Transverse colon (tissue), 4 donors: Measurements from ENCODE around the gene ETV6. TPM values are rescaled to one million over a fixed set of nuclear protein-coding genes. Genes with fewer than 3 reads are reported as not detected.
A peak's percentile ranks its signal among the peaks of the same experiment; 100 is the strongest.

ENCODE experiments used
- DNase-seq: peaks from one replicate; pipeline ENCODE4 v3.0.0-alpha.2; 2019
- H3K27ac ChIP-seq, 4 donors: fragments of 200-600 bp; sonication (generic); 2 replicates each; pipeline ENCODE4 v1.5.1; 2016 to 2018; ENCODE audit warnings: inconsistent platforms in 4 of 4
- H3K27me3 ChIP-seq: fragments of 200-600 bp; sonication (generic); 2 replicates; pipeline ENCODE4 v1.5.1; 2017; ENCODE audit warnings: inconsistent platforms
- H3K36me3 ChIP-seq, 4 donors: fragments of 200-600 bp; sonication (generic); 2 replicates each; pipeline ENCODE4 v1.5.1; 2017 to 2019; ENCODE audit warnings: inconsistent platforms in 4 of 4
- H3K4me1 ChIP-seq, 4 donors: fragments of 200-600 bp; sonication (generic); 2 replicates each; pipeline ENCODE4 v1.5.1; 2017 to 2020; ENCODE audit warnings: inconsistent platforms in 4 of 4
- H3K4me3 ChIP-seq, 4 donors: fragments of 200-600 bp; sonication (generic); 1 replicate in 1 of 4; 2 replicates in 3 of 4; pipeline versions ENCODE4 v1.5.1 to v1.6.1; 2017 to 2019; ENCODE audit warnings: inconsistent platforms in 4 of 4
- H3K9me3 ChIP-seq, 2 donors: fragments of 200-600 bp; sonication (generic); 2 replicates each; pipeline ENCODE4 v1.5.1; 2017 to 2019; ENCODE audit warnings: inconsistent platforms in 2 of 2
- CTCF ChIP-seq, 5 experiments: fragments of 200-600 bp in 3 of 5; fragments of 450-650 bp in 2 of 5; sonication (generic) in 3 of 5; IDR thresholded peaks; 1 replicate in 2 of 5; 2 replicates in 3 of 5; pipeline ENCODE4 v1.5.1; 2016 to 2017; ENCODE audit warnings: antibody characterized with exemption in 5 of 5, inconsistent platforms in 3 of 5, mild to moderate bottlenecking in 2 of 5, moderate library complexity in 1 of 5
- EP300 ChIP-seq: sonication (generic); formaldehyde crosslinking; IDR thresholded peaks from one replicate; pipeline ENCODE4 v1.6.1; 2017; ENCODE audit warnings: antibody characterized with exemption, low read depth
- POLR2A ChIP-seq: fragments of 450-650 bp; IDR thresholded peaks from one replicate; pipeline ENCODE4 v1.6.1; 2016; ENCODE audit warnings: antibody characterized with exemption, mild to moderate bottlenecking, moderate library complexity
- POLR2AphosphoS5 ChIP-seq, 3 donors: sonication (generic); formaldehyde crosslinking; IDR thresholded peaks; one replicate each; pipeline ENCODE4 v1.6.1; 2016; ENCODE audit warnings: antibody characterized with exemption in 3 of 3
- WGBS, 2 donors: methylation state at CpG; one replicate each; pipeline ENCODE4 v1.1.5; 2018; ENCODE audit warnings: low coverage in 1 of 2; 5-methylcytosine and 5-hydroxymethylcytosine counted together
- in situ Hi-C, 4 donors: fragments of 200-750 bp; cut with MboI; loops; one replicate each; pipeline versions ENCODE4 v1.15.0 to v1.15.1; 2017; ENCODE audit warnings: low sequenced_read_pairs in 3 of 4, low pct_ligation_motif_present in 1 of 4, low pct_unique_long_range_greater_than_20kb in 1 of 4
- intact Hi-C: fragments of 100-400 bp; cut with DNase I; formaldehyde crosslinking; loops from one replicate; pipeline ENCODE4 v1.15.1; 2023; ENCODE audit warnings: low total_unique reads
- total RNA-seq, 4 donors: library from RNA; depleted of rRNA; stranded (reverse); fragments of >200 nt; gene quantifications; one replicate each; pipeline ENCODE4 v1.1.0, GENCODE V29; 2016

ETV6 gene
- total RNA-seq, 4 donors from 2014 or later = 19.9 to 47.9 (median 41.0) TPM

- 52 to 60% methylated on average over 2 to 8 of the region's 8 CpGs for WGBS, 2 donors
- Histone ChIP-seq H3K27me3 (no peaks in the 10 kb centered on the region), H3K4me3 (no peak overlapping the region), H3K4me1 (peaks cover 41 to 73% (median 54%) of the 10 kb centered on the region in 4 donors), H3K36me3 (no peaks in the 10 kb centered on the region), H3K9me3 (no peaks in the 10 kb centered on the region), H3K27ac (peak overlapping the region; percentile 79 to 86 (median 84))
- in situ Hi-C loops = no loop called here
- peak; percentile 75 for DNase-seq
- intact Hi-C loops = no loop called here
- TF ChIP-seq CTCF (IDR thresholded peaks at IDR 0.05) = no peak
- TF ChIP-seq POLR2AphosphoS5 (IDR thresholded peaks at IDR 0.05) = peak; percentile 17 to 75 (median 74)
- TF ChIP-seq POLR2A = peak; percentile 65
- TF ChIP-seq EP300 = no peak
Observed at GRCh38 chr12:11730299-11731041, 81.0 kb downstream of the ETV6 start.

GRCh38 chr12:11731042-11731357 is 81.5 kb downstream of the ETV6 start:
- 50 to 60% methylated on average over 1 of the region's 1 CpG for whole genome bisulfite sequencing, 2 donors
- Histone ChIP-seq H3K36me3 (no peaks in the 10 kb centered on the region), H3K27me3 (no peaks in the 10 kb centered on the region), H3K27ac (peak overlapping the region; percentile 79 to 86 (median 84)), H3K4me3 (no peak overlapping the region), H3K9me3 (no peaks in the 10 kb centered on the region), H3K4me1 (peaks cover 36 to 68% (median 54%) of the 10 kb centered on the region in 4 donors)
- TF ChIP-seq CTCF (IDR thresholded peaks at IDR 0.05) = no peak
- TF ChIP-seq POLR2AphosphoS5 (IDR thresholded peaks at IDR 0.05) = no peak
- no peak for TF ChIP-seq EP300
- TF ChIP-seq POLR2A = no peak
- in situ Hi-C loops (no loop called here), intact Hi-C loops (no loop called here)
- no peak for DNase-seq

GRCh38 chr12:11731455-11731854 is 82.0 kb downstream of the ETV6 start:
- no peak for TF ChIP-seq EP300
- no peak for TF ChIP-seq POLR2AphosphoS5 (IDR thresholded peaks at IDR 0.05)
- TF ChIP-seq POLR2A = no peak
- TF ChIP-seq CTCF (IDR thresholded peaks at IDR 0.05) = no peak
- Histone ChIP-seq H3K4me1 (peaks cover 34 to 64% (median 52%) of the 10 kb centered on the region in 4 donors), H3K27me3 (no peaks in the 10 kb centered on the region), H3K4me3 (no peak overlapping the region), H3K36me3 (no peaks in the 10 kb centered on the region), H3K27ac (peak overlapping the region; percentile 79 to 86 (median 84)), H3K9me3 (no peaks in the 10 kb centered on the region)
- 3 to 14% methylated on average over 3 of the region's 3 CpGs for WGBS, 2 donors
- in situ Hi-C loops = no loop called here
- intact Hi-C loops = no loop called here
- no peak for DNase-seq

- DNase-seq = no peak
- WGBS, 2 donors = 71 to 73% methylated on average over 5 of the region's 5 CpGs
- H3K4me1 ChIP-seq = peaks cover 34 to 58% (median 47%) of the 10 kb centered on the region in 4 donors
- H3K27ac ChIP-seq = peak overlapping the region; percentile 79 to 86 (median 84)
- H3K9me3 ChIP-seq = no peaks in the 10 kb centered on the region
- H3K36me3 ChIP-seq = no peaks in the 10 kb centered on the region
- H3K4me3 ChIP-seq = no peak overlapping the region
- no peak for TF ChIP-seq EP300
- TF ChIP-seq CTCF (IDR thresholded peaks at IDR 0.05) = no peak
- TF ChIP-seq POLR2A = no peak
- TF ChIP-seq POLR2AphosphoS5 (IDR thresholded peaks at IDR 0.05) = no peak
- intact Hi-C loops = no loop called here
- H3K27me3 ChIP-seq = no peaks in the 10 kb centered on the region
- in situ Hi-C loops = no loop called here
Observed at GRCh38 chr12:11732023-11732422, 82.5 kb downstream of the ETV6 start.
